ENCODE measurements around the gene ANKS1B.

ANKS1B gene

GRCh38 chr12:99108924-99109323 is 875.8 kb downstream of the ANKS1B start:
- no peak for DNase-seq

DNA sequence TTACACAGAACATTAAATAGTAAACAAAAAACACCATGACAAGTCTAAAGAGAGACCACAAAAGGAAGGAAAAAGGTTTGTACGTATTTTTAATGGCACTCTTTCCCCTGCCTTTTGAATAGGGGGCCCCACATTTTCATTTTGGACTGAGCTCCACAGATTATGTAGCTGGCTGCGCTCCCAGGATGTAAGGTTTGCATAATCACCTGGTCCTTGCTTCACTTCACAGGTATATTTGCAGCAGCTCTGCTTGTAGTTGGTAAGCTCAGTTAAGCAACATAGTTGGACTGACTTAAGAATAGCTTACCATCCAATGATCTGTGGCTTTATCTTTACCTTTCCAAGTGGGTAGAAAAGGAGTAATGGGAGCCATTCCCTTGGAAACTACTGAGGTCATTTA is 885.0 kb downstream of the ANKS1B start:
- no peak for DNase-seq

GRCh38 chr12:99097171-99097570 is 887.6 kb downstream of the ANKS1B start:
- no peak for DNase-seq

DNA sequence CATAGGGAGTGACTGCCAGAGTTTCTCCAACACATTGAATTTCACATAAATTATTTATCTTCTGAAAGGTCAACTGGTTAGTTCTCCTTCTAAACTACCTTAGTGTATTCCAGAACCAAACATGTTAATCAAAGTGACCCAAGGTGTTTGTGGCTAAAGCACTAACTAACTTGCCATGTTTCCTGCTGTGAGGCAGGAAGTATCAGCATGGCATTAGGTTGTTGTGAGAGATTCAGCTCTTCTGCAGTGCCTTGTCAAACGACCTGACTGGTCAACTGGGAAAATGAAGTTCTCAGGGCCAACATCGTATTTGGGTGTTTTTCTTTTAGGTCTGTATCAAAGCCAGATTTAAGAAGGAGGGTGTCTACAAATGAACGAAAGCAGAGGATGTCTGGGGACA is 891.6 kb downstream of the ANKS1B start:
- no peak for DNase-seq

DNA sequence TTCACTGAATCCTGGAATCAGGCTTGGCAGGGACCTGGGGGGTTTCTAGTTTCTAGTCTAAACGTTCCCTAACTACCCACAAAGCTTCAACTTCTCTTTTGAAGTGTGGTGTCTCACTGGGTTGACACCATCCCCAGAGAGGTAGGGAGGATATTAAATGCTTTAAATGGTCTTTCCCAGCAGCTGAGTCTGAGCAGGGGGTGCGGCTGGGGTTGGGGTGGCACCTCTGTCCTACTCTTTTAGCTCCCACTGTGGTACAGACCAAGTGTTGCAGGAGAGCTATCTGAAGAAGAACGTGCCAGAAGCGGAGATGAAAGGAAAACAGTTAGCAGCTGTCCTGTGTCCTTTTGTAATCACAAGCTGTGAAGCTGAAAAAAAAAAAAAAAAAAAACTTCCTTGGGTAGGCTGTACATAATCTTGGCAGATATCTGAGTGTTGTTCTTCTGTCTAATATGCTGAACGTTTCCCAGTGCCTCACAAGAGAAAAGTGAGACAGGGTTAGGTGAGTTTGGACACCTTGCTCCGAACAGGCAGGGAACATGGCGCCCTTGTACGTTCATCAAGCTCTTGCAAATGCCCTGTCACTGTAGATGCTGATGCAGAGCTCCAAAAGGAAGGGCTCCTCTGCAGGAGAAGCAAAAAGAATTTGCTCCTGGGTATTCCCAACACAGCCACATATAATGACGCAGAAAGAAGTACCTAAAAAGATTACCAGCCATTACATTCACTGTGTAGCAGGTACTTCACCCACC is 892.5 kb downstream of the ANKS1B start:
- no peak for DNase-seq

DNA sequence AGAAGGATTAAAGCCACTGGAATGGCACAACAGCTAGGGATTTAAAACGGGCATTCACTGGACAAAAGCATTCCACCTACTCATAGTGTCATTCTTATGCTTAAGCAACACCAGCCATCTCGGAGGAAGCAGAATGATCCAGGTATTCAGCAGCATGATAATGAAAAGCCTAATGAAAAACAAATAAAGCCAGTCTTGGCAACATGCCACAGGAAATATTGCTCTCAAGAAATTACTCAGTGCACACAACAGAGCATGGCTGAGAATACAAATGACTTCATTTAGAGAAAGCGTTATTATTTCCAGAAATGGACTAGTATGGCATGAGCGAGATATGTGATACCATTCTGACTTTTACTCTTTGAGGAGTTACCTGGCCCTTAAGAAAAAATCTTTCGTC is 897.5 kb downstream of the ANKS1B start:
- DNase-seq, result no peak

DNA sequence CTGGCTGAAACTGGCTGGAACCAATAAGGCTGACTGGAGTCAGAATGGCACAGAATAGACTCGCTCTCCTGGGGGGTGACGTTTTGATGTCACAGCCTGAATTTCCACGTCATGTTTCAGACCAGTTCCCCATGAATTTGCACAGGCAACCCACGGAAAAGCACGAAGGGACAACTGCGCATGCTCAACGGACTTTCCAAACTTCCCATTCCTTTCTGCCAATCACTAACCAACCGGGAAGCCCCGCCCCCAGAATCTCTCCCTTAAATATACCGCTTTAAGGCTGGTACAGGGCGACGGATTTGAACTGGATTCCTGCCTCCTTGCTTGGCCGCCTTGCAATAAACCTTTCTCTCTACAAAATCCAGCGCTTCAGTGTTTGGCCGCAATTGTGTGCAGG is 904.9 kb downstream of the ANKS1B start:
- DNase-seq, result no peak

GRCh38 chr12:99068993-99069747 is 915.6 kb downstream of the ANKS1B start:
- DNase-seq, result no peak

GRCh38 chr12:99067171-99067785 is 917.5 kb downstream of the ANKS1B start:
- no peak for DNase-seq

- no peak for DNase-seq
These were observed 918.0 kb downstream of the ANKS1B start for GRCh38 chr12:99066726-99067125.

DNA sequence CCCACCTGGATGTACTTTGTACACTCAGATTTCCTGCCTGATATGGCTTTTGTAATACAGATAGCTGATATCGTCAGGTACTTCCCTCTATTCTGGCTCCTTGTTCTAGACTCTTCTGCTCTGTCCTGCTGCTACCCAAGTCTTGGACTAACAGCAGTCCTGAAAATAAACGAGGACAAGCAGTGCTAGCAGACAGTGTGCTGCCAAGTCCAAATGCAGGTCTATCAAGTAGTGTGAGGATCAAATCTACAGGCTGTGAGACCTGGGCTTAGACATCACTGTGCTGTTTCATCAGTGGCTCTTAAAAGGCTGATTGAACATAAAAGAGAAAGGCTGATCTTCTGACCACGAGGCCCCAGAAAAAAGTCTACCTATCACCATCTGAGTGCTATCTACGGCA is 921.6 kb downstream of the ANKS1B start:
- no peak for DNase-seq

DNA sequence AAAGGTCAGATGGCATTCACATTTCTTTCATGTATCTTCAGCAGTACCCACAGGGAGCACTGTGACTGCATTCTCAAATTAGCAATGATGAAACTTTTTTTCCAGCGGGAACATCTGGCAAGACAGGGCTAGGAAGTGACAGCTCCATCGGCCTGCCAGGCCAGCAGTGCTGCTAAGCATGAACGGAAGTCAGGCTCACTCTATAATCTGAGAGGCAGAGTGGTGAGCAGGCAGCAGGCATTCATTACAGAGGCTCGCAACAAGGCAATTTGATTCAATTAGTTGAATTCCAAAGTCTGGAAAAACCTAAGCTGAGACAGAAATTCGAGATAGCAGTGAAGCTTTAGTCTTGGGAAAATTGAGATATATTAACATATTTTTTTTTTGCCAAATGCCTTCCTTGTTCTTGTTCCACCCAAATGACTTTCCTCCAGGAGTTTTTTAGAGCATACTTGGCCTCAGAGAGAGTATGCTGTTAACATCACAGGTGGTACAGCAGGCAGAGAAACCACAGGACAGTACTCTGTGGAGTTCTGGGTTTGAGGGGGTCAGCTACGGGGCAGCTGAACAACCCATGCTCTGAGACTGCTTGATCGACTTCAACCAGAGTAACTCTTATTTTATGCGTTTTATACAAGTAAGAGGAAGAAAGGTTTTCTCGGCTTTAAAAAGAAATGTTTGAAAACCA is 924.8 kb downstream of the ANKS1B start:
- DNase-seq, result no peak

- DNase-seq, result no peak
These were observed 927.1 kb downstream of the ANKS1B start for GRCh38 chr12:99057670-99058069.

GRCh38 chr12:99056186-99056585 is 928.5 kb downstream of the ANKS1B start:
- DNase-seq, result no peak

DNA sequence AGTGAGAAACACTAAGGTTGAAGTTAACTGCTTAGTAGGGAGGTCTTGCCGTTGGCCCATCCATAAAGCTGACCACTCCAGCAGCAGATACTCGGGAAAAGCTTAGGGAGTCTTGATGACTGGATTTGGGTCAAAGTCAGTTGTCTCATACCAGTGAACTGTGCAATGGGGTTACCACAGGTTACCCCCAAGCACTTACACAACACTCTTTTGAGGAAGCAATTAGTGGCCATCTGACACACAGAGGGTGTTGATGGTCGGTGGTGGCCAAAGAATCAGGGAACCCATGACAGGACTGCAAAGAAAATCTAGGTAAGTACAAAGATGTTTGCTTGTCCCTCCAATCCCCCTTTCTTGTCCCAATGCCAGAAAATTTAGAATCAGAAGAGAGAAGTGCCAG is 929.4 kb downstream of the ANKS1B start:
- DNase-seq, result no peak

- DNase-seq, result no peak
These were observed 930.1 kb downstream of the ANKS1B start for GRCh38 chr12:99054601-99055128.

GRCh38 chr12:99053616-99054362 is 930.9 kb downstream of the ANKS1B start:
- no peak for DNase-seq

GRCh38 chr12:99049774-99050173 is 935.0 kb downstream of the ANKS1B start:
- DNase-seq, result no peak

DNA sequence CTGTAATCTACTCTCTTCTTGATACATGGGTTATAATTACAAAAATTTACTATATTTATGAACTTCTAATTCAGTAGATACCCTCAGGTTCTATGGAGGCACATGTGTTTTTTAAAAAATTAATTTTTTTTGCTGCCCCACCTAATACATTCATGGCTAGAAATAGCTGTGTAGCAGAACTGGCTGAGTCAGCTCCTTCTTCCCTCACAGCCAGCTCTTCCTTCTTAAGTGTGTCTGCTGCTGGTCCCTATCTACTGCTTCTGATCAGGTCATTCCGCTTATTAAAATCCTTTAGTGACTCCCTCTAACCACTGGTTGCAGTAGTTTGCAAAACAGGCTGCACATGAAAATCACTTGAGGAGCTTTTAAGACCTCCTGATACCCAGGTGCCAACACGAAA is 939.6 kb downstream of the ANKS1B start:
- no peak for DNase-seq

DNA sequence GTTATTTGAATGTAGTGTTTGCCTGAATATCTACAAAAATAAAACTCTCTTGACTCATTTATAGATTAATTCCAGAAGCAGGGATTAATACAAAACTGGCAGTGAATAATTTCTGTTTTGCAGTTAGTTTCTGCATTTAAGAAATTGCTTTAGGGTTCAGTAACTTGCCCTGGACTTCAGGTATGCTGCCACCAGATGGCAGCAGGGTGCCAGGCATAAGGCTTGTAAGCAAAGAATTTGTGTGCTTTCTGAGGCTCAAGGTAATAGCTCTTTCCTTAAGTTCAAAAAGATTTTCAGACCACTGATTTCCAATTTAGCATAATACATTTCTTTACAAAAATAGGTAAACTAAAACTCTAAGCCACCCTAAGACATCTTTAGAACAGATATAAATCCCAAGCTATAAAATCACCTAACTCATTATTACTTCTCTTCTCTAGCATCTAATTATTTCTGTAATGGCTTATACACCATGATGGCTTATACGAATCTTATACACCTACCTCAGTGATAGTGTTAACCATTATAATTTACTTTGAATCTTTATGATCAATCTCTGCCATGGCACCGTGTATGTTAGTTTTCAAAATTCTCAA is 941.3 kb downstream of the ANKS1B start:
- DNase-seq, result peak; percentile 27

DNA sequence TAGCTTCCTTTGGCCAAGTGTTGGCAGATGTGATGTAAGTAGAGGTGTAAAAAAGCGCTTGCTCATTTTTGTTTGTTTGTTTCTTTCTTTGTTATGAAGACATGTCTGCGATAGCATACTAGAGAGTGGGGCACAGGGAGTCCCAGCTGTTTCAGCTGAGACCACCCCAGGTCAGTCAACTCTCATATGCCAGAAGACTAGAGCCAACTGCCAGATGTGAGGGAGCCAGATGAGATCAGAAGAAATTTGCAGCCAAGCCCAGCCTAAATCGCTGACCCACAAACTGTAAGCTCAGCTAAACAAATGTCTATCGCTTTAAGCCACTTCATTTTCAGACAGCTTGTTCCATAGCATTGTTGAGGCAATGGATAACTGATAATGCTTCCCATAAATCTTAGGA is 942.5 kb downstream of the ANKS1B start:
- DNase-seq, result no peak
